NCI-H524 treated with DMSO at 0.1 percent for 48 hours (cell line): Measurements from ENCODE around the gene UGT1A10.

Experiments used
- DNase-seq: peaks from one replicate; lab custom pipeline; 2025; lab: John Stamatoyannopoulos, UW

UGT1A10 gene

DNA sequence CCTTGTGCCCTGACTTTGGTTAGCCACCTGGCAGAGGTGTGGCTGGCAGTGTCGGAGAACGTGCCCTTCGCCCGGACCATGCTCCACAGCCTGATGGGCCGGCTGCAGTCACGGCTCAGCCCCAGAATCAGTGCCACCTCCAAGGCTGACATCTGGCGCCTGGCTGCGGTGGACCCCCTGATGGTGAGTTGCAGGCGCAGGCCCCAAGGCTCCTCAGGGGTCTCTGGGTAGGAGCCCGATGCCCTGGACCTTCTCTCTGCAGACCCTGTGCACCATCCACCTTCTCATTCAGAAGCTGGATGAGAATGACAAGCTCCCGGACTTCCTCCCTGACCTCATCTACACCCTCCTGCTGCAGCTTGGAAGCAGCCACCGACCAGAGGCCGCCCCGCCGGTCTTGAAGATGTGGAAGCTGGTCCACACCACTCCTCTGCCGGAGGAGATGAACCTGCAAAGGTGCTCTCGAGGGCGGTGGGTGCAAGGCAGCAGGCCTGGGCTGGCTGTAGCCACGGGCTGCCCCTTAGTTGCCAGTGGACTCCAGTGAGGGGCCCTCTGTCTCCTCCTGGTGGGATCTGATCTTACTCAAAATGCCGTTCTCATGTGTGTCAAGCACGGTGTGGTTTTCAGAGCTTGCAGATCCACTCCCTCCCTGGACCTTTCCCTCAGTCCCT, 186.0 kb downstream of the UGT1A10 start:
- no peak for DNase-seq
